IMR-90 (cell line): ENCODE data around the gene DNM2. TPM values are rescaled to one million over a fixed set of nuclear protein-coding genes. Genes with fewer than 3 reads are reported as not detected.

ENCODE experiments used
- ATAC-seq: fragments of 200-7000 bp; cut with Tn5 transposase; 2 replicates; pipeline ENCODE4 v1.9.1; 2020; ENCODE audit warnings: low read depth, mild to moderate bottlenecking, moderate library complexity
- BruUV-seq: library from RNA; stranded (reverse); fragments of 400-500 nt; replicated peaks from 2 replicates; lab custom pipeline; 2021; lab: Mats Ljungman, UMichigan
- CTCF ChIA-PET: fragments of 300-600 bp; formaldehyde crosslinking; extraction: SDS; loops from one replicate; lab custom pipeline; 2021; ENCODE audit warnings: antibody characterized with exemption; lab: Yijun Ruan, JAX
- POLR2A ChIA-PET: fragments of 300-600 bp; sonication (Branson Sonifier 250); formaldehyde crosslinking; loops from one replicate; lab custom pipeline; 2022; ENCODE audit warnings: antibody characterized with exemption; ENCODE audit not compliant: unreplicated experiment; lab: Charles Lee
- DNase-seq: peaks from one replicate; pipeline ENCODE4 v3.0.0; 2013
- H2AFZ ChIP-seq: replicated peaks from 2 replicates; pipeline ENCODE3; 2013; ENCODE audit warnings: low read length, mild to moderate bottlenecking; ENCODE audit not compliant: poor library complexity
- H2AK5ac ChIP-seq: 2 replicates; pipeline ENCODE4 v1.6.1; 2013; ENCODE audit warnings: low read depth, low read length, inconsistent platforms
- H2AK9ac ChIP-seq: replicated peaks from 2 replicates; pipeline ENCODE3; 2013; ENCODE audit warnings: mild to moderate bottlenecking, low read depth, low read length, moderate library complexity; ENCODE audit not compliant: poor library complexity
- H2BK120ac ChIP-seq: 2 replicates; pipeline ENCODE4 v1.6.1; 2013; ENCODE audit warnings: low read depth, low read length, inconsistent platforms
- H2BK15ac ChIP-seq: 3 replicates; pipeline ENCODE4 v1.6.1; 2013; ENCODE audit warnings: low read depth, low read length, inconsistent platforms
- H2BK20ac ChIP-seq: 2 replicates; pipeline ENCODE4 v1.6.1; 2013; ENCODE audit warnings: low read depth, mild to moderate bottlenecking, inconsistent platforms, low read length, moderate library complexity
- H2BK5ac ChIP-seq: 2 replicates; pipeline ENCODE4 v1.6.1; 2013; ENCODE audit warnings: mild to moderate bottlenecking, low read depth, low read length, inconsistent platforms; ENCODE audit not compliant: poor library complexity, severe bottlenecking
- H3K14ac ChIP-seq: replicated peaks from 2 replicates; pipeline ENCODE4 v1.6.1; 2013; ENCODE audit warnings: low read depth, low read length, inconsistent platforms
- H3K18ac ChIP-seq: 2 replicates; pipeline ENCODE4 v1.6.1; 2013; ENCODE audit warnings: low read depth, low read length, control low read depth
- H3K23ac ChIP-seq: 2 replicates; pipeline ENCODE4 v1.6.1; 2013; ENCODE audit warnings: low read depth, low read length, inconsistent platforms
- H3K27ac ChIP-seq: 2 replicates; pipeline ENCODE4 v1.5.1; 2013; ENCODE audit warnings: mild to moderate bottlenecking, control low read depth, low read length; ENCODE audit not compliant: insufficient read depth
- H3K27me3 ChIP-seq: 2 replicates; pipeline ENCODE4 v1.6.1; 2013; ENCODE audit warnings: low read length; ENCODE audit not compliant: control insufficient read depth, insufficient read depth
- H3K36me3 ChIP-seq: 2 replicates; pipeline ENCODE4 v1.6.1; 2013; ENCODE audit warnings: low read length, mixed read lengths; ENCODE audit not compliant: control insufficient read depth, insufficient read depth
- H3K4ac ChIP-seq: 2 replicates; pipeline ENCODE4 v1.6.1; 2013; ENCODE audit warnings: low read depth, low read length, inconsistent platforms
- H3K4me1 ChIP-seq: 2 replicates; pipeline ENCODE4 v1.6.1; 2013; ENCODE audit warnings: low read length, mixed read lengths; ENCODE audit not compliant: control insufficient read depth, insufficient read depth
- H3K4me2 ChIP-seq: 2 replicates; pipeline ENCODE4 v1.6.1; 2013; ENCODE audit warnings: low read depth, mild to moderate bottlenecking, control low read depth, low read length, moderate library complexity
- H3K4me3 ChIP-seq: 2 replicates; pipeline ENCODE4 v1.5.1; 2013; ENCODE audit warnings: low read depth, mild to moderate bottlenecking, control low read depth, low read length, moderate library complexity; ENCODE audit not compliant: insufficient read depth
- H3K56ac ChIP-seq: 2 replicates; pipeline ENCODE4 v1.6.1; 2013; ENCODE audit warnings: low read length, inconsistent platforms; ENCODE audit not compliant: insufficient read depth; ENCODE audit errors: extremely low read depth
- H3K79me1 ChIP-seq, 2 experiments: 2 replicates each; pipeline ENCODE4 v1.6.1; 2013; ENCODE audit warnings: low read length in 2 of 2, inconsistent platforms in 1 of 2, low read depth in 1 of 2
- H3K9ac ChIP-seq: 2 replicates; pipeline ENCODE4 v1.6.1; 2013; ENCODE audit warnings: low read depth, low read length, control low read depth
- H3K9me1 ChIP-seq: 2 replicates; pipeline ENCODE4 v1.6.1; 2013; ENCODE audit warnings: low read length, inconsistent platforms; ENCODE audit not compliant: insufficient read depth
- H3K9me3 ChIP-seq: 2 replicates; pipeline ENCODE4 v1.6.1; 2013; ENCODE audit warnings: low read length; ENCODE audit not compliant: control insufficient read depth, insufficient read depth
- H4K20me1 ChIP-seq: 2 replicates; pipeline ENCODE4 v1.6.1; 2013; ENCODE audit warnings: low read length, inconsistent platforms; ENCODE audit not compliant: insufficient read depth
- H4K5ac ChIP-seq: 2 replicates; pipeline ENCODE4 v1.6.1; 2013; ENCODE audit warnings: mild to moderate bottlenecking, low read depth, low read length, control low read depth
- H4K8ac ChIP-seq, 2 experiments: 2 replicates each; pipeline ENCODE4 v1.6.1; 2013; ENCODE audit warnings: low read depth in 2 of 2, low read length in 2 of 2, control low read depth in 1 of 2, inconsistent platforms in 1 of 2
- H4K91ac ChIP-seq: 2 replicates; pipeline ENCODE4 v1.6.1; 2013; ENCODE audit warnings: low read depth, low read length, inconsistent platforms; ENCODE audit not compliant: insufficient read depth
- BHLHE40 ChIP-seq: fragments of 150-350 bp; IDR thresholded peaks from 2 replicates; pipeline ENCODE4 v1.6.1; 2016; ENCODE audit warnings: mild to moderate bottlenecking, low read depth, low read length
- CEBPB ChIP-seq: IDR thresholded peaks from 2 replicates; pipeline ENCODE4 v1.6.1; 2012; ENCODE audit warnings: low read depth, low read length, improper control_type of control experiment
- CTCF ChIP-seq: conservative IDR thresholded peaks from 2 replicates; pipeline ENCODE4 v1.5.1; 2012; ENCODE audit warnings: mild to moderate bottlenecking, low read depth, low read length, improper control_type of control experiment
- ELK1 ChIP-seq: fragments of 150-350 bp; IDR thresholded peaks from 2 replicates; pipeline ENCODE4 v1.6.1; 2016; ENCODE audit warnings: low read depth, mild to moderate bottlenecking, low read length, moderate library complexity, borderline replicate concordance
- FOS ChIP-seq: fragments of 150-350 bp; IDR thresholded peaks from 2 replicates; pipeline ENCODE4 v1.6.1; 2016; ENCODE audit warnings: low read depth, low read length
- MAFK ChIP-seq: IDR thresholded peaks from 2 replicates; pipeline ENCODE4 v1.6.1; 2012; ENCODE audit warnings: low read depth, low read length, improper control_type of control experiment
- MAZ ChIP-seq: IDR thresholded peaks from 2 replicates; pipeline ENCODE4 v1.6.1; 2012; ENCODE audit warnings: low read depth, mild to moderate bottlenecking, low read length, improper control_type of control experiment, moderate library complexity, borderline replicate concordance
- RAD21 ChIP-seq: IDR thresholded peaks from 2 replicates; pipeline ENCODE4 v1.6.1; 2012; ENCODE audit warnings: low read length, improper control_type of control experiment
- RCOR1 ChIP-seq: IDR thresholded peaks from 2 replicates; pipeline ENCODE4 v1.6.1; 2012; ENCODE audit warnings: mild to moderate bottlenecking, low read length, improper control_type of control experiment; ENCODE audit not compliant: insufficient replicate concordance
- RFX5 ChIP-seq: IDR thresholded peaks from 2 replicates; pipeline ENCODE4 v1.8.0; 2012; ENCODE audit warnings: low read depth, mild to moderate bottlenecking, low read length, moderate library complexity
- WGBS, 2 experiments: methylation state at CpG; one replicate each; pipeline versions ENCODE4 v1.1.5 to v1.1.7; 2013; ENCODE audit warnings: missing lambda C conversion rate in 2 of 2; ENCODE audit not compliant: insufficient read length in 1 of 2; ENCODE audit errors: extremely low coverage in 2 of 2; 5-methylcytosine and 5-hydroxymethylcytosine counted together
- dilution Hi-C: fragments of 300-500 bp; cut with HindIII; formaldehyde crosslinking; loops from one replicate; pipeline ENCODE4 v1.14.3; 2018; ENCODE audit warnings: low sequenced_read_pairs; ENCODE audit not compliant: unreplicated experiment
- in situ Hi-C: fragments of 300-500 bp; cut with MboI; formaldehyde crosslinking; loops from 3 replicates; pipeline ENCODE4 v1.14.3; 2019; ENCODE audit warnings: low sequenced_read_pairs, inconsistent platforms, mixed read lengths
- intact Hi-C: fragments of 100-400 bp; cut with micrococcal nuclease; formaldehyde crosslinking; loops from 2 replicates; pipeline ENCODE4 v1.10.0; 2022
- polyA plus RNA-seq, 3 experiments: library from polyadenylated mRNA; depleted of rRNA; stranded (reverse); fragments of >200 nt; gene quantifications; 2 replicates each; pipeline ENCODE4 v1.2.3, GENCODE V29; 2012; ENCODE audit warnings: low replicate concordance in 1 of 3
- total RNA-seq: library from RNA; depleted of rRNA; stranded (reverse); fragments of >200 nt; gene quantifications from 2 replicates; pipeline ENCODE4 v1.2.3, GENCODE V29; 2012

Gene DNM2
- total and polyA plus RNA-seq, 2 of the 4 experiments (the other 2 are of a cell fraction), result 55.6 to 74.2 TPM

DNA sequence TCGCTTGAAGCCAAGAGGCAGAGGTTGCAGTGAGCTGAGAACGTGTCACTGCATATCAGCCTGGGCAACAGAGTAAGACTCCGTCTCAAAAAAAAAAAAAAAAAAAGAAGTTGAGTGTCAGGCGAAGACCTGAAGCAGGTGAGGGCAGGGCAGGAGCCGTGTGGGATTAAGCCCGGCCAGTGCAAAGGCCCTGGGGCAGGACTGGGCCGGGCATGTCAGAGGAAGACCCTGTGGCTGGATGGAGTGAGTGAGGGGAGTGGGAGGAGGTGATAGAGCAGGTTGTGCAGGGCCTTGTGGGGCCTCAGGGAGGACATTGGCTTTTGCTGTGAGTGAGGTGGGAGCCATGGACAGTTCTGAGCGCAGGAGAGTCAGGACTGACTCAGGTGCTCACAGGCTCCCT, 70.3 kb downstream of the DNM2 start:
- Histone ChIP-seq H3K56ac (no peak overlapping the region), H2AK5ac (no peak overlapping the region), H2BK5ac (no peak overlapping the region), H3K9ac (no peak overlapping the region), H3K27ac (no peak overlapping the region), H2AK9ac (no peak overlapping the region), H2BK20ac (no peak overlapping the region), H3K79me1 (peaks cover 8 to 17% of the 10 kb centered on the region in 2 experiments; a peak in 3 of 4 replicates), H2BK15ac (no peak overlapping the region), H3K9me1 (no peaks in the 10 kb centered on the region; the same call in 1 of the 2 replicates), H4K91ac (no peak overlapping the region), H4K20me1 (no peaks in the 10 kb centered on the region), H2AFZ (no peak overlapping the region), H3K23ac (no peak overlapping the region), H2BK120ac (no peak overlapping the region), H3K27me3 (no peaks in the 10 kb centered on the region), H3K4ac (no peak overlapping the region), H3K4me3 (no peak overlapping the region), H3K4me1 (no peaks in the 10 kb centered on the region), H3K18ac (no peak overlapping the region), H4K8ac (no peak overlapping the region), H3K9me3 (no peaks in the 10 kb centered on the region), H3K4me2 (no peak overlapping the region), H3K14ac (no peak overlapping the region), H4K5ac (no peak overlapping the region; the same call in 1 of the 2 replicates), H3K36me3 (peaks cover 63% of the 10 kb centered on the region)
- CTCF ChIA-PET, result no interaction called here
- no TSS peak for BruUV-seq
- intact Hi-C loops (no loop called here), in situ Hi-C loops (no loop called here), dilution Hi-C loops (no loop called here)
- DNase-seq (no peak), ATAC-seq (no peak)
- POLR2A ChIA-PET, result no interaction called here
- 99% methylated on average over 6 of the region's 8 CpGs; no CpG with 5 or more reads in 1 of the 2 experiments for WGBS, 2 experiments
- TF ChIP-seq MAFK (no peak), RFX5 (no peak), RAD21 (no peak), CTCF (no peak), ELK1 (no peak), FOS (no peak), BHLHE40 (no peak), RCOR1 (no peak), CEBPB (no peak), MAZ (no peak)
